Esophagus squamous epithelium (tissue), 5 donors: ENCODE data around the gene SNRPA. TPM values are rescaled to one million over a fixed set of nuclear protein-coding genes. Genes with fewer than 3 reads are reported as not detected.
A peak's percentile ranks its signal among the peaks of the same experiment; 100 is the strongest.

ENCODE experiments used
- DNase-seq: peaks from one replicate; lab custom pipeline; 2025; lab: John Stamatoyannopoulos, UW
- H3K27ac ChIP-seq, 4 donors: fragments of 200-600 bp; sonication (generic); one replicate each; pipeline ENCODE4 v1.5.1; 2016 to 2019; ENCODE audit warnings: mild to moderate bottlenecking in 1 of 4
- H3K27me3 ChIP-seq, 4 donors: fragments of 200-600 bp; sonication (generic); 1 replicate in 3 of 4; 2 replicates in 1 of 4; pipeline versions ENCODE4 v1.5.1 to v1.6.0; 2017 to 2021; ENCODE audit warnings: antibody characterized with exemption in 1 of 4
- H3K36me3 ChIP-seq, 3 donors: fragments of 200-600 bp; sonication (generic); one replicate each; pipeline ENCODE4 v1.5.1; 2016 to 2019
- H3K4me1 ChIP-seq, 3 donors: fragments of 200-600 bp; sonication (generic); one replicate each; pipeline ENCODE4 v1.5.1; 2017 to 2019
- H3K4me3 ChIP-seq, 4 donors: fragments of 200-600 bp; sonication (generic); 1 replicate in 3 of 4; 2 replicates in 1 of 4; pipeline ENCODE4 v1.5.1; 2016 to 2019; ENCODE audit warnings: mild to moderate bottlenecking in 2 of 4, moderate library complexity in 1 of 4
- H3K9me3 ChIP-seq, 3 donors: fragments of 200-600 bp; sonication (generic); one replicate each; pipeline ENCODE4 v1.5.1; 2016 to 2019
- CTCF ChIP-seq, 6 experiments: fragments of 450-650 bp in 4 of 6; fragments of 200-600 bp in 2 of 6; sonication (generic) in 2 of 6; IDR thresholded peaks; one replicate each; pipeline ENCODE4 v1.5.1; 2016 to 2019; ENCODE audit warnings: antibody characterized with exemption in 6 of 6, mild to moderate bottlenecking in 4 of 6, moderate library complexity in 4 of 6
- POLR2A ChIP-seq, 4 donors: fragments of 450-650 bp; IDR thresholded peaks; one replicate each; pipeline ENCODE4 v1.6.1; 2017; ENCODE audit warnings: antibody characterized with exemption in 4 of 4, mild to moderate bottlenecking in 4 of 4, moderate library complexity in 3 of 4
- WGBS, 2 donors: methylation state at CpG; one replicate each; pipeline ENCODE4 v1.1.5; 2018; 5-methylcytosine and 5-hydroxymethylcytosine counted together
- intact Hi-C: fragments of 100-400 bp; cut with DNase I; formaldehyde crosslinking; loops from one replicate; pipeline ENCODE4 v1.15.0; 2022
- total RNA-seq, 4 donors: library from RNA; depleted of rRNA; stranded (reverse); fragments of >200 nt; gene quantifications; one replicate each; pipeline ENCODE4 v1.1.0, GENCODE V29; 2016
- donor health status: DM: yes; HTN: yes; CAD: no.

SNRPA gene
- total RNA-seq, 4 donors from 2014 or later = 45.0 to 79.5 (median 51.0) TPM

- H3K4me1 ChIP-seq = peaks cover 15 to 65% (median 32%) of the 10 kb centered on the region in 3 donors
Measured at GRCh38 chr19:40744554-40745401, 6.2 kb upstream of the SNRPA start.

GRCh38 chr19:40745402-40745780 lies 5.6 kb upstream of the SNRPA start:
- TF ChIP-seq POLR2A (IDR thresholded peaks at IDR 0.05) = no peak
- intact Hi-C loops = no loop called here
- no peak for DNase-seq
- Histone ChIP-seq H3K27me3 (no peaks in the 10 kb centered on the region), H3K9me3 (no peaks in the 10 kb centered on the region), H3K27ac (peak overlapping the region in 3 of 4 donors; percentile 11 to 36 (median 18)), H3K4me1 (peaks cover 11 to 63% (median 26%) of the 10 kb centered on the region in 3 donors), H3K36me3 (peaks cover 0 to 12% (median 7%) of the 10 kb centered on the region in 3 donors), H3K4me3 (no peak overlapping the region)
- WGBS, 2 donors = 77 to 80% methylated on average over 6 to 7 of the region's 7 CpGs

More at GRCh38 chr19:40744554-40745401, 6.2 kb upstream of the SNRPA start:
- Histone ChIP-seq H3K27ac (peak overlapping the region in 3 of 4 donors; percentile 11 to 36 (median 18)), H3K9me3 (no peaks in the 10 kb centered on the region), H3K36me3 (peaks cover 6 to 18% (median 13%) of the 10 kb centered on the region in 3 donors), H3K4me3 (no peak overlapping the region), H3K27me3 (no peaks in the 10 kb centered on the region)
- intact Hi-C loops = no loop called here
- DNase-seq = no peak
- TF ChIP-seq CTCF (IDR thresholded peaks at IDR 0.05) (no peak), POLR2A (IDR thresholded peaks at IDR 0.05) (no peak)
- 64 to 73% methylated on average over 2 to 7 of the region's 17 CpGs for WGBS, 2 donors

GRCh38 chr19:40747536-40747935 lies 3.5 kb upstream of the SNRPA start:
- H3K27me3 ChIP-seq = no peaks in the 10 kb centered on the region
- H3K4me1 ChIP-seq = peaks cover 5 to 51% (median 22%) of the 10 kb centered on the region in 3 donors
- 85 to 97% methylated on average over 6 to 7 of the region's 7 CpGs for WGBS, 2 donors
- TF ChIP-seq POLR2A (IDR thresholded peaks at IDR 0.05) (no peak), CTCF (IDR thresholded peaks at IDR 0.05) (no peak)
- intact Hi-C loops = no loop called here
- peaks cover 0 to 4% (median 0%) of the 10 kb centered on the region in 3 donors for H3K36me3 ChIP-seq
- no peak for DNase-seq
- H3K27ac ChIP-seq = peak overlapping the region in 1 of 4 donors; percentile 26
- no peaks in the 10 kb centered on the region for H3K9me3 ChIP-seq
- H3K4me3 ChIP-seq = no peak overlapping the region

- Histone ChIP-seq H3K4me3 (peak within 1 kb of the TSS; percentile 46 to 86 (median 74)), H3K27me3 (no peaks in the 10 kb centered on the region), H3K36me3 (peaks cover 0 to 11% (median 0%) of the 10 kb centered on the region in 3 donors), H3K4me1 (peaks cover 16 to 65% (median 47%) of the 10 kb centered on the region in 3 donors), H3K27ac (peak within 1 kb of the TSS; percentile 96 to 98 (median 98)), H3K9me3 (no peaks in the 10 kb centered on the region)
- TF ChIP-seq CTCF (IDR thresholded peaks at IDR 0.05) = peak in 3 of 6 experiments; percentile 9 to 39 (median 12)
- TF ChIP-seq POLR2A (IDR thresholded peaks at IDR 0.05) = peak in 2 of 4 donors; percentile 77 to 84
- WGBS, 2 donors = 0 to 2% methylated on average over 33 to 40 of the region's 43 CpGs
- DNase-seq = peak; percentile 99
- intact Hi-C loops = no loop called here
Measured at GRCh38 chr19:40750058-40750873, 737 bp upstream of the SNRPA start, which contains the start of gene ACTMAP. Gene ACTMAP, minus strand, starts transcription at chr19:40750477. Its CDS starts 674 bp downstream, at chr19:40749803.

- no peaks in the 10 kb centered on the region for H3K27me3 ChIP-seq
- H3K4me1 ChIP-seq = peaks cover 27 to 79% (median 55%) of the 10 kb centered on the region in 3 donors
- no peak for DNase-seq
- WGBS, 2 donors = 50% methylated on average over 12 of the region's 12 CpGs
- no peaks in the 10 kb centered on the region for H3K9me3 ChIP-seq
- intact Hi-C loops = no loop called here
- TF ChIP-seq POLR2A (IDR thresholded peaks at IDR 0.05) (no peak), CTCF (IDR thresholded peaks at IDR 0.05) (no peak)
- peaks cover 2 to 32% (median 14%) of the 10 kb centered on the region in 3 donors for H3K36me3 ChIP-seq
- peak overlapping the region; percentile 87 to 98 (median 98) for H3K27ac ChIP-seq
- peak overlapping the region; percentile 46 to 86 (median 74) for H3K4me3 ChIP-seq
Measured at GRCh38 chr19:40752257-40752781, 1.3 kb downstream of the SNRPA start.
